RKO (cell line): ENCODE results near the gene VPS35L.

Source experiments
- DNase-seq: peaks from one replicate; pipeline ENCODE4 v3.0.0-alpha.2; 2016; ENCODE audit warnings: low spot score

VPS35L gene

DNA sequence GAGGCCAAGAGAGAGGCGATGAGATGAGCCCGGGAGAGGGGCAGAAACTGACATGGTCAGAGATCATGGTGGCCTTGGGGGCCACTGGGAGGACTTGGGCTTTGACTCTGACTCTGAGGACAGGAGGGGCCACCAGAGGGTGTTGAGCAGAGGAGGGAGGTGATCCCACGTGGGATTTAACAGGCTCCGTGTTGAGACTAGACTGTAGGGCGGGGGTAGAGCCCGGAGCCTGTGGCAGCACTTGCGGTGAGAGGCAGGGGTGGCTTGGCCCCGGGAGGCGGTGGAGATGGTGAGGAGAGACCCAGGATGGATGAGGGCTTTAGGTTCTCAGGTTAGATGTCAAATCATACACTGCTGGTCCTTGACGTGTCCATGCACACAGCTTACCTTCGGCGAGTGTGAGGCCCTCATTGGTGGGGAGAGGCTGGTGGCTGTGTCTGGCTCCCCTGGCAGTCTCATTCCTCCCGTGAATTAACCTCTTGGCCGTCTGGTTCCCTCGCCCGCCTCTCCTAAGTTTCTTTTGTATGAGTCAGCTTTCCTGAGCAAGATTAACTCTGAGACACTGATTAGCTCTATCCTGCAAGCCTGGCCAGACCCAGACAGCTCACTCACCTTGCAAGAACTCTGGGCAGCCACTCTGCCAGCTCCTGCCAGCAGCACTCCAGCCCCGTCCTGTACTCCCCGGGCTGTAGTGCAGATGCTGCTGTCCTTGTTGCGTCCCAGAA, 39.7 kb downstream of the VPS35L start:
- peak; percentile 47 for DNase-seq

DNA sequence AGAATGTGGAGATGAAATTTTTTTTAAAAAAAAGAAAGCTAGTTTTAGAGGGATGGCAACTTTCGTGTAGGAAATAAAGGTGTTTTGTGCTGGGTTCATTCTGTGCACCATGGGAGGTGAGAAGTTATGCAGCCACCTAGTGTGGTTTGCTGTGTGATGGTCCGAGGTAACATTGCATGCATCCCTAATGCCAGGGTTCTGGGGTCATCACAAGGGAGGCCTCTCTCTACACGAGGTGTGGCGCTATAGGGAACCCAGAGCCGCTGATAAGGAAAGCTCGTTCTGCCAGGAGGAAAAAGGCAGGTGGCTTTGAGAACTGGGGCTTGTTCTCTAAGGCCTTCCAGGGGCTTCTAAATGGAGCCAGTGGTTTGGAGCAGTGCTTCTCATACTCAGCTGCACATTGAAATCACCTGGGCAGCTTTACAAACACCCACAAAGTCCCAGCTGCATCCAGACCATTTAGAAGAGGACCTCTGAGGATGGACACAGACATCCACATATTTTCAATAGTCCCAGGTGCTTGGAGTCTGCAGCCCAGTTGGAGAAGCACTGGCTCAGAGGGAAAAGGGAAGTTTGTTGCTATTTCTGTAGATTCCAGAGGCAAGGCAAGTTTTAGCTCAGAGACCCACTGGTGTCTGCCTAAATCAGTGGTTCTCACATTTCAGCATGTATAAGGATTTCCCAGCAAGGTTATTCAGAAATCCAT, 43.5 kb downstream of the VPS35L start:
- DNase-seq = no peak

DNA sequence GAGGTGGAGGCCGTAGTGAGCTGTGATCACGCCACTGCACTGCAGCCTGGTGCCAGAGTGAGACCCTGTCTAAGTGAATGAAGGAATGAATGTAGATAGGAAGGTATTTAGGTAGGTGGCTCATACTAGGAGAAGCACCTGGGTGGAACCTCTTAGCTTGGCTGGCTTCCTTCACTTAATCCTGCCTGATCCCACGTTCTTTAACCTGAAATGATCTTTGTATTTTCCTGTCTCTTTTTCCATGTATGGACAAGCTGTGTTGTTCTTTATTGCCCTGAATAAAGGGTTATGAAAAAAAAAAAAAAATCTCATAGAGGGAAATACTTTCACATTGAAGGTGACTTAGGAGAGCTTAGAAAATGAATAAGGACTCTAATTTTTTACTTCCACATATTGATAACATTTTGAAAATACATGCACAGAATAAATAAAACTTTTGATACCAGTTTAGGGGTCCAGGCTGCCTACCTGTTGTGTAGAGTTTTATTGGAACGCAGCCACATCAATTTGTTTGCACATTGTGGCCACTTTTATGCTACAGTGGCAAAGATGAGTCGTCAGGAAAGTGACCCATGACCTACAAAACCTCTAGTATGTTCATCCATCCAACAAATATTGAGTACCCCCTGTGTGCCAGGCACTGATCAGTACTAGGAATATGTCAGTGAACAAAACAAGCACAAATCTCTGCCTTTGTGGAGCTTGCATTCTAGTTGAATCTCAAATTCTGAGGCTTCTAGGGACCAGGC, 44.6 kb downstream of the VPS35L start:
- no peak for DNase-seq

DNA sequence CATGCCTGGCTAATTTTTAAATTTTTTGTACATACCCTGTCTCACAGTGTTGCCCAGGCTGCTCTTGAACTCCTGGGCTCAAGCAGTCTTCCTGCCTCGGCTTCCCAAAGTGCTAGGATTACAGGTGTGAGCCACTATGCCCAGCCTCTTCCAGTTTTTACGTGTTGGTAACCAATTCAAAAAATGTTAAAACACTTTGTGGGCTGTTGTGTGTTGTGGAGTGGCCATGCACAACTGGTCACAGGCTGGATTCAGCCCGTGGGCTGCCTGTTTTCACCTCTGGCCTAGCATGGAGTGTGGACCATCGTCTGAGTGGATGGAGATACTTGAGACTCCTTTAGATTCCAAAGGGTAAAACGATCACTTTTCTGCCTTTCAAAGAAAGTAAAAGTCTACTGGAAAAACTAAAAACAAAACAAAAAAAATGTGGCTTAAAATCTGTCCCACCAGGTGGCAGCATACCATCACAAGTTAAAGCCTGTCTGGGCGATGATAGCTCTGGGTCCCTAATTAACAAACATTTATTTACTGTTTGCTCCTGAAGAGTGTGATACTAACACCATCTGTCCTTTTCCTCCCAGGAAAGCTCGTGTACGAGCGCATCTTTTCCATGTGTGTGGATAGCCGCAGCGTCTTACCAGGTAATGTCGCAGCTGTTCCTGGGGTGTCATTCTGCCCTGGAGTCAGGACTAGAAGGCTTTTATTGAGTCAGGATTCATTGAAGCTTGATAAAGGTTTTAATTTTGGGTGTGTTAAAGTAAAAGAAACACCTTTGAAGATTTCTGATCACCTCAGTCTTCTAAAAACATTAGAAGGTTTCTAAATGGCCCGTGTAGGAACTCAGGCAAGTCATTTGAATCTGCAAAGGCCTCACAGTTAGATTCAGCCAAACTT, 45.8 kb downstream of the VPS35L start:
- peak; percentile 58 for DNase-seq

GRCh38 chr16:19604911-19605310, 49.4 kb downstream of the VPS35L start:
- DNase-seq = no peak

- DNase-seq = no peak
Measured at GRCh38 chr16:19605701-19606100, 50.2 kb downstream of the VPS35L start.

DNA sequence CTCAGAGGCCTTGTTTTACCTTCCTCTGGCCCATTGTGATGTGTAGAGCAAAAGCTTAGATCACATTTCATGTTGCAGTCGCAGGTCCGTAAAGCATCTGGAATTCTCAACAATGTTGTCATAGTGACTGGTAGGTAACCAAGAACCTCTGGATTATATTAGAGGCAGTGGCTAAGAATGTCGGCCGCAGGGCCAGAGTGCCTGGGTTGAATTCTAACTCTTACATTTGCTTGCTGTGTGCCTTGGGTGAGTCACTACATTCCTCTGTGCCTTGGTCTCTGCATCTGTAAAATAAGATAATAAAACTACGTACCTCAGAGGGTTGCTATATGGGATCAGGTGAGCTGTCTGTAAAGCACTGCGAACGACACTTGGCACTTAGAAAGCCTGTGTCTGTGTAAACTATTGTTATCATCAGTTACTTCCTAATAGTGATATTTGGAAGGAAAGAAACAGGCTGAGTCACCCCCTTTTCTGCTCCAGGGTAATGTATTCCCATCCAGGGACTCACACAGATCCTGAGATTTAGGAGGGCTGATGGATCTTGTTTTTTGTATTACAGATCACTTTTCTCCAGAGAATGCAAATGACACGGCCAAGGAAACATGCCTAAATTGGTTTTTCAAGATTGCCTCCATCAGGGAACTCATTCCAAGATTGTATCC, 52.2 kb downstream of the VPS35L start:
- no peak for DNase-seq

GRCh38 chr16:19609359-19609758, 53.9 kb downstream of the VPS35L start:
- DNase-seq = no peak

- DNase-seq = no peak
Measured at GRCh38 chr16:19610200-19610599, 54.7 kb downstream of the VPS35L start.

- DNase-seq = no peak
Measured at GRCh38 chr16:19613834-19614233, 58.3 kb downstream of the VPS35L start.

DNA sequence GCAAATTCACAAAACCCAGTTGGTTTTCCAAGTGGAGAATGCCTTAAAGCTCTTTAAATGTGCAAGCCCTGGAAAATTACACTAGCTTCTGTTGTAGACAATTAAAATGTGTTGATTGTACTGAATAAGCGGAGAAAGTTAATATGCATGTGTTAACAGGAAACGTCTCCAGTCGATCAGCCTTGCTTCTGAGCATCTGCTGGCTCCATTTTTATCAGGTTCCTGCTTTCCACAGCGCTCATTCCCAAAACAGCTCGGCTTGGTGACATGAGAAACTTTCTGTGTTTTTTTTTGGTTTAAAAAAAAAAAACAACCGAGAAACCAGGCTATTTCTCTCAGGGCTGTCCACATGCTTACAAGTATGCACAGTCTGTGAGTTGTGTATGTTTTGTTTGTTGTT, 60.7 kb downstream of the VPS35L start:
- DNase-seq = no peak

DNA sequence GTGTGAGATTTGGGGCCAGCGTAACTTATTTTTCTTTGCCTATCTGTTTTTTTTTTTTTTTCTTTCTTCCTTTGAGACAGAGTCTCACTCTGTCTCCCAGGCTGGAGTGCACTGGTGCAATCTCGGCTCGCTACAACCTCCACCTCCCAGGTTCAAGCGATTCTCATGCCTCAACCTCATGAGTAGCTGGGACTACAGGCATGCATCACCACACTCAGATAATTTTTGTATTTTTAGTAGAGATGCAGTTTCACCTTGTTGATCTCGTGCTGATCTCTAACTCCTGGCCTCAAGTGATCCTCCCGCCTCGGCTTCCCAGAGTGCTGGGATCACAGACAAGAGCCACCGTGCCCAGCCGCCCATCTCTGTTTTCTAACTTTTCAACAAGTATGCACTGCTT, 63.4 kb downstream of the VPS35L start:
- no peak for DNase-seq

GRCh38 chr16:19621445-19621844, 65.9 kb downstream of the VPS35L start:
- no peak for DNase-seq

GRCh38 chr16:19625039-19625438, 69.5 kb downstream of the VPS35L start:
- no peak for DNase-seq

- no peak for DNase-seq
Measured at GRCh38 chr16:19636436-19637267, 81.1 kb downstream of the VPS35L start.

- DNase-seq = no peak
Measured at GRCh38 chr16:19639986-19640421, 84.5 kb downstream of the VPS35L start.

- DNase-seq = no peak
Measured at GRCh38 chr16:19642501-19642900, 87.0 kb downstream of the VPS35L start.

- DNase-seq = no peak
Measured at GRCh38 chr16:19644877-19645276, 89.4 kb downstream of the VPS35L start.

DNA sequence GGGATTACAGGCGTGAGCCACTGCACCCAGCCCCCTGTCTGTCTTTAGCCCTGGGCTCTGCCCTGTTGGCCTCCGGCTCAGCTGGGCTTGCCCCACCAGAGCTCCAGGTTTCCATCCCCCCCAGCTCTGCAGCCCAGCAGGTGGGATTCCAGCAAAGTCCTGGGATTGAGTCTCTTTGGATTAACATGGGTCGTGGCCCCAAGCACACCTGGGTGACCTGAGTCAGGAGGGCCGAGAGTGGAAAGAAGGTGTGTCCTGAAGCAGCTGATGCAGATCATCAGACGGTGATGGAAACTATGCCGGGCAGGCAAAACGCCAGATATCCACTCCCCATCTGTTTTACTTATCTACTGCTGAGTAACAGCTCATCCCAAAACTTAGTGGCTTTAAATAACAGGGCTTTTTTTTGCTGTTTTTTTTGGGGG, 90.1 kb downstream of the VPS35L start:
- no peak for DNase-seq

DNA sequence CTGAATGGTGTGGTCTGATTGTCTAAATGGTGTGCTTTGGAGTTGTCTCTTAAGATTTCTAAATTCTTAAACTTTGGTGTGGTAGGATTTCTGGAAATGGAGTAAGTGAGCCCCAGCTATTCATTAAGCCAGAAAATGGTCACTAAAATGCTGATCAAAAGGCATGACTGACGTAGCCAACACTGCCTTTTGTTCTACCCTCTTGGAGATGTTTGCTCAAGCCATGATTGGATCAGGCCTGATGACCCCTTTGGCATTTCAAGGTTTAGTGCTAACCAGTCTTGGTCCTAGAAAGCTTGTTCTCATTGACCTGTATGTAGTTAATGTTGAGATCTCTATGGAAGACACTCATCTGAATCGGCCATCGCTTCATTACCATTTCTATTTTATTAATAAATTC, 94.5 kb downstream of the VPS35L start:
- no peak for DNase-seq
